Colonic mucosa (tissue), 4 donors: ENCODE measurements around the gene UTP11. TPM values are rescaled to one million over a fixed set of nuclear protein-coding genes. Genes with fewer than 3 reads are reported as not detected.
"Not testable (repeated sequence)": the region's sequence is repeated elsewhere in the genome, so short reads cannot be mapped to it uniquely, and the experiment has no call there.

Experiments
- DNase-seq: peaks from one replicate; pipeline ENCODE4 v3.0.0-alpha.2; 2020
- H3K27ac ChIP-seq: fragments of 200-600 bp; one replicate; pipeline ENCODE4 v1.8.0; 2021
- H3K27me3 ChIP-seq: fragments of 200-600 bp; one replicate; pipeline ENCODE4 v1.8.0; 2021
- H3K36me3 ChIP-seq: fragments of 200-600 bp; one replicate; pipeline ENCODE4 v1.8.0; 2021
- H3K4me1 ChIP-seq: fragments of 200-600 bp; one replicate; pipeline ENCODE4 v1.8.0; 2021; ENCODE audit warnings: mild to moderate bottlenecking
- H3K4me3 ChIP-seq: fragments of 200-600 bp; one replicate; pipeline ENCODE4 v1.8.0; 2021
- H3K9ac ChIP-seq, 2 donors: one replicate each; pipeline ENCODE4 v1.7.0; 2013; ENCODE audit warnings: control low read depth in 2 of 2, low read depth in 2 of 2, low read length in 2 of 2
- H3K9me3 ChIP-seq: fragments of 200-600 bp; one replicate; pipeline ENCODE4 v1.8.0; 2021
- CTCF ChIP-seq: fragments of 200-600 bp; IDR thresholded peaks from one replicate; pipeline ENCODE4 v1.8.0; 2022; ENCODE audit warnings: antibody characterized with exemption, mild to moderate bottlenecking
- intact Hi-C: fragments of 100-400 bp; cut with DNase I; formaldehyde crosslinking; loops from one replicate; pipeline ENCODE4 v1.14.1; 2022
- total RNA-seq, 2 donors: library from RNA; stranded (reverse); fragmentation: NEBNext Ultra II Directional in 1 of 2; extraction: Animal tissue kit (Norgen Biotek cat#: 25700) in 1 of 2; gene quantifications; one replicate each; pipeline ENCODE4 v1.2.1, GENCODE V29; 2021
- donor health status: healthy.
- donor health status: DM: no; HTN: no; CAD: no.
- donor health status: DM: no; HTN: no; CAD: no.

UTP11 gene
- total RNA-seq, result 10 to 100 TPM; 18.4 to 25.6 TPM

- Histone ChIP-seq H3K27ac (peak within 1 kb of the TSS; percentile 85), H3K27me3 (no peaks in the 10 kb centered on the region), H3K36me3 (peaks cover 5% of the 10 kb centered on the region), H3K4me3 (peak within 1 kb of the TSS; percentile 81), H3K4me1 (no peaks in the 10 kb centered on the region), H3K9me3 (no peaks in the 10 kb centered on the region), H3K9ac (peak within 1 kb of the TSS; percentile 89 to 99)
- no peak for TF ChIP-seq CTCF
- DNase-seq, result peak; percentile 95
- intact Hi-C loops, result no loop called here
Observed at GRCh38 chr1:38012363-38013226, at the start of gene UTP11. Gene UTP11, plus strand, starts transcription at chr1:38012734. Its CDS starts 69 bp downstream, at chr1:38012803.

- H3K9me3 ChIP-seq, H3K9ac ChIP-seq, H3K27me3 ChIP-seq, H3K27ac ChIP-seq, H3K4me3 ChIP-seq, DNase-seq, H3K4me1 ChIP-seq, intact Hi-C loops: not testable (repeated sequence)
- H3K36me3 ChIP-seq, result peaks cover 12% of the 10 kb centered on the region
Observed at GRCh38 chr1:37964106-37964505, 48.4 kb upstream of the UTP11 start.

GRCh38 chr1:37965301-37965700, 47.2 kb upstream of the UTP11 start:
- Histone ChIP-seq H3K36me3 (peaks cover 13% of the 10 kb centered on the region), H3K27ac (no peak overlapping the region), H3K27me3 (no peaks in the 10 kb centered on the region), H3K9me3 (no peaks in the 10 kb centered on the region), H3K4me1 (no peaks in the 10 kb centered on the region), H3K4me3 (no peak overlapping the region), H3K9ac (no peak overlapping the region)
- DNase-seq, result no peak
- intact Hi-C loops, result loop anchor here (5.0 kb wide), 1 partner anchor 58 kb away; no protein-coding TSS in a partner anchor
- no peak for TF ChIP-seq CTCF

- H3K27me3 ChIP-seq, H3K4me3 ChIP-seq, H3K36me3 ChIP-seq, H3K4me1 ChIP-seq, H3K9ac ChIP-seq, H3K27ac ChIP-seq, DNase-seq, intact Hi-C loops, H3K9me3 ChIP-seq: not testable (repeated sequence)
Observed at GRCh38 chr1:37973684-37974083, 38.9 kb upstream of the UTP11 start.

- no peak for DNase-seq
- Histone ChIP-seq H3K4me3 (no peak overlapping the region), H3K27me3 (no peaks in the 10 kb centered on the region), H3K27ac (no peak overlapping the region), H3K9ac (no peak overlapping the region), H3K36me3 (peaks cover 5% of the 10 kb centered on the region), H3K9me3 (no peaks in the 10 kb centered on the region), H3K4me1 (no peaks in the 10 kb centered on the region)
- intact Hi-C loops, result no loop called here
- no peak for TF ChIP-seq CTCF
Observed at GRCh38 chr1:37974567-37974966, 38.0 kb upstream of the UTP11 start.

- not testable (repeated sequence) for H3K36me3 ChIP-seq, H3K4me1 ChIP-seq, DNase-seq, H3K27me3 ChIP-seq, H3K4me3 ChIP-seq, H3K9me3 ChIP-seq, H3K27ac ChIP-seq, H3K9ac ChIP-seq
- TF ChIP-seq CTCF, result peak; percentile 43
- intact Hi-C loops, result loop anchor here (5.0 kb wide), 1 partner anchor 83 kb away; no protein-coding TSS in a partner anchor
Observed at GRCh38 chr1:37975083-37975482, 37.5 kb upstream of the UTP11 start.
